HG03064 (cell line): ENCODE data around the gene ATOH7.

ENCODE experiments used
- ATAC-seq: cut with Tn5 transposase; IDR thresholded peaks from one replicate; pipeline ENCODE4 v1.9.1; 2021; ENCODE audit warnings: low read depth; ENCODE audit not compliant: unreplicated experiment

The ATOH7 gene

DNA sequence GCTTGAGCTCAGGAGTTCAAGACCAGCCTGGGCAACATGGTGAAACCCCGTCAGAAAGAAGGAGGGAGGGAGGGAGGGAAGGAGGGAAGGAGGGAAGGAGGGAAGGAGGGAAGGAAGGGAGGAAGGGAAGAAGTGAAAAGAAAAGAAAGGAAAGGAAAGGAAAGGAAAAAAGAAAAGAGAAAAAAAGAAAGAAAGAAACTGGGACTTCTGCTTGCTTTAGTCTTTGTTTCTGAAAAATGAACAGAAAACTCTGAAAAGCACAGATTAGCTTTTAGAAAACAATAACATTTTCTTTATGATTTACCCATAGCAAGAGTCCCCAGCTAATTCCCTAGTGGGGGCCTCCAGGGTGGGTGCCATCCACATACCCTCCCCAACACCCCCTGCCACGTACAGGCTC lies 46.8 kb downstream of the ATOH7 start:
- ATAC-seq, result no peak

GRCh38 chr10:68184546-68184945 lies 47.4 kb downstream of the ATOH7 start:
- no peak for ATAC-seq
